Suprapubic skin (tissue), 3 donors: ENCODE results near the gene TYSND1.

Source experiments
- CTCF ChIP-seq, 2 donors: fragments of 200-600 bp in 1 of 2; fragments of 450-650 bp in 1 of 2; sonication (generic) in 1 of 2; IDR thresholded peaks; one replicate each; pipeline ENCODE4 v1.5.1; 2016 to 2019; ENCODE audit warnings: antibody characterized with exemption in 2 of 2, mild to moderate bottlenecking in 1 of 2, moderate library complexity in 1 of 2
- POLR2AphosphoS5 ChIP-seq, 3 donors: sonication (generic); formaldehyde crosslinking; IDR thresholded peaks; one replicate each; pipeline ENCODE4 v1.6.1; 2017; ENCODE audit warnings: antibody characterized with exemption in 3 of 3

GRCh38 chr10:70118196-70118595 is 28.3 kb downstream of the TYSND1 start:
- TF ChIP-seq CTCF (IDR thresholded peaks at IDR 0.05): no peak
- TF ChIP-seq POLR2AphosphoS5 (IDR thresholded peaks at IDR 0.05): no peak
